ENCODE measurements around the gene ROBO1.

DNA sequence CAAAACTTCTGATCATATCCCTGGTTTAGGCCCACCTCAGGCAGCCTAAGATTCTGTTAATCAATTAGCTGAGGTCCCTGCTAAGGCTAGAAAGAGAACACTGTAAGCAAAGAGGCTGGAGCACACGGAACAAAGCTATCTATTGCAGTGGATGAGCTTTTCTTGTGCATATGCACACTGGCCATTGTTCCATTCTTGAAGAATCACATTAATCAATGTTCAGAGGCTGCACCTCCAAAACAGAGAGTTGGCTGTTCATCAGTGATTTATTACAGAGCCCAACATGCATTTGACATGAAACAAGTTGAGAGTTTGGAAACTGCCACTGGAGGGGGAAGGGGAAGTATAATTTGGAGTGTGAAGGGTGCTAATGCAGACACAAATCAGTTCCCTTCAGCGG is 873.0 kb downstream of the ROBO1 start:
- TF ChIP-seq, protein P1, sequence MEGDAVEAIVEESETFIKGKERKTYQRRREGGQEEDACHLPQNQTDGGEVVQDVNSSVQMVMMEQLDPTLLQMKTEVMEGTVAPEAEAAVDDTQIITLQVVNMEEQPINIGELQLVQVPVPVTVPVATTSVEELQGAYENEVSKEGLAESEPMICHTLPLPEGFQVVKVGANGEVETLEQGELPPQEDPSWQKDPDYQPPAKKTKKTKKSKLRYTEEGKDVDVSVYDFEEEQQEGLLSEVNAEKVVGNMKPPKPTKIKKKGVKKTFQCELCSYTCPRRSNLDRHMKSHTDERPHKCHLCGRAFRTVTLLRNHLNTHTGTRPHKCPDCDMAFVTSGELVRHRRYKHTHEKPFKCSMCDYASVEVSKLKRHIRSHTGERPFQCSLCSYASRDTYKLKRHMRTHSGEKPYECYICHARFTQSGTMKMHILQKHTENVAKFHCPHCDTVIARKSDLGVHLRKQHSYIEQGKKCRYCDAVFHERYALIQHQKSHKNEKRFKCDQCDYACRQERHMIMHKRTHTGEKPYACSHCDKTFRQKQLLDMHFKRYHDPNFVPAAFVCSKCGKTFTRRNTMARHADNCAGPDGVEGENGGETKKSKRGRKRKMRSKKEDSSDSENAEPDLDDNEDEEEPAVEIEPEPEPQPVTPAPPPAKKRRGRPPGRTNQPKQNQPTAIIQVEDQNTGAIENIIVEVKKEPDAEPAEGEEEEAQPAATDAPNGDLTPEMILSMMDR (IDR thresholded peaks at IDR 0.05) = no peak
- no peak for TF ChIP-seq POLR2A (IDR thresholded peaks at IDR 0.05)

Data from thyroid gland (tissue), 4 donors.